NCI-H2081 (cell line): ENCODE data around the gene POLR2A.
"Not testable (repeated sequence)": the region's sequence is repeated elsewhere in the genome, so short reads cannot be mapped to it uniquely, and the experiment has no call there.

Experiments used
- DNase-seq, 2 experiments: peaks; one replicate each; lab custom pipeline; 2025; lab: John Stamatoyannopoulos, UW

The POLR2A gene

GRCh38 chr17:7460850-7461660 is 23.1 kb upstream of the POLR2A start:
- no peak for DNase-seq

- no peak for DNase-seq
Observed at GRCh38 chr17:7462474-7463371, 21.4 kb upstream of the POLR2A start.

- DNase-seq: no peak
Observed at GRCh38 chr17:7463372-7463846, 20.8 kb upstream of the POLR2A start.

- DNase-seq: no peak
Observed at GRCh38 chr17:7464081-7464480, 20.1 kb upstream of the POLR2A start.

GRCh38 chr17:7465597-7466275 is 18.4 kb upstream of the POLR2A start:
- no peak for DNase-seq

- no peak for DNase-seq
Observed at GRCh38 chr17:7466318-7466638, 17.9 kb upstream of the POLR2A start.

- no peak for DNase-seq
Observed at GRCh38 chr17:7466639-7467341, 17.4 kb upstream of the POLR2A start.

GRCh38 chr17:7467498-7467897 is 16.7 kb upstream of the POLR2A start:
- DNase-seq: no peak

- no peak for DNase-seq
Observed at GRCh38 chr17:7468290-7468689, 15.9 kb upstream of the POLR2A start.

- DNase-seq: no peak
Observed at GRCh38 chr17:7468804-7469389, 15.3 kb upstream of the POLR2A start.

GRCh38 chr17:7469843-7470242 is 14.3 kb upstream of the POLR2A start:
- not testable (repeated sequence) for DNase-seq

- DNase-seq: not testable (repeated sequence)
Observed at GRCh38 chr17:7470457-7470973, 13.7 kb upstream of the POLR2A start.

GRCh38 chr17:7471729-7472128 is 12.4 kb upstream of the POLR2A start:
- no peak for DNase-seq

- not testable (repeated sequence) for DNase-seq
Observed at GRCh38 chr17:7474767-7475166, 9.4 kb upstream of the POLR2A start.

GRCh38 chr17:7475764-7476422 is 8.3 kb upstream of the POLR2A start:
- no peak for DNase-seq

- DNase-seq: no peak
Observed at GRCh38 chr17:7476494-7476893, 7.7 kb upstream of the POLR2A start.

GRCh38 chr17:7476951-7477350 is 7.2 kb upstream of the POLR2A start:
- no peak for DNase-seq

- no peak for DNase-seq
Observed at GRCh38 chr17:7477392-7478275, 6.5 kb upstream of the POLR2A start.
